GM23338 (cell line): Measurements from ENCODE around the gene CACNB1. TPM values are rescaled to one million over a fixed set of nuclear protein-coding genes. Genes with fewer than 3 reads are reported as not detected.

Experiments used
- ATAC-seq: fragments of 200-7000 bp; cut with Tn5 transposase; 3 replicates; pipeline ENCODE4 v1.9.1; 2020
- DNase-seq: peaks from one replicate; pipeline ENCODE4 v3.0.0-alpha.2; 2015; ENCODE audit warnings: low spot score
- H2AFZ ChIP-seq: fragments of 200-600 bp; sonication (generic); 2 replicates; pipeline ENCODE4 v1.8.0; 2016; ENCODE audit warnings: antibody characterized with exemption, mild to moderate bottlenecking, moderate library complexity
- H3F3A ChIP-seq: fragments of 200-600 bp; sonication (generic); replicated peaks from 2 replicates; pipeline ENCODE4 v1.8.0; 2017; ENCODE audit warnings: antibody characterized with exemption, mixed run types, low read depth
- H3K27ac ChIP-seq: fragments of 200-600 bp; sonication (generic); 2 replicates; pipeline ENCODE4 v1.6.1; 2016; ENCODE audit warnings: low read depth
- H3K27me3 ChIP-seq: fragments of 200-600 bp; sonication (generic); 2 replicates; pipeline ENCODE4 v1.8.0; 2016; ENCODE audit warnings: mild to moderate bottlenecking, mixed run types, moderate library complexity; ENCODE audit not compliant: insufficient read depth
- H3K36me3 ChIP-seq: fragments of 200-600 bp; sonication (generic); 2 replicates; pipeline ENCODE4 v1.8.0; 2016; ENCODE audit warnings: mild to moderate bottlenecking; ENCODE audit not compliant: insufficient read depth
- H3K4me1 ChIP-seq: fragments of 200-600 bp; sonication (generic); 2 replicates; pipeline ENCODE4 v1.8.0; 2016; ENCODE audit warnings: mild to moderate bottlenecking, moderate library complexity; ENCODE audit not compliant: insufficient read depth
- H3K4me2 ChIP-seq: fragments of 200-600 bp; sonication (generic); 2 replicates; pipeline ENCODE4 v1.7.1; 2017; ENCODE audit warnings: mixed run types
- H3K4me3 ChIP-seq: fragments of 200-600 bp; sonication (generic); 2 replicates; pipeline ENCODE4 v1.6.1; 2016; ENCODE audit warnings: mixed run types
- H3K79me2 ChIP-seq: fragments of 200-600 bp; sonication (generic); replicated peaks from 2 replicates; pipeline ENCODE4 v1.8.0; 2017; ENCODE audit warnings: mild to moderate bottlenecking; ENCODE audit not compliant: insufficient read depth
- H3K9me2 ChIP-seq: fragments of 200-600 bp; sonication (generic); 2 replicates; pipeline ENCODE4 v1.8.0; 2017; ENCODE audit not compliant: insufficient read depth
- H4K20me1 ChIP-seq: fragments of 200-600 bp; sonication (generic); replicated peaks from 2 replicates; pipeline ENCODE4 v1.8.0; 2017; ENCODE audit warnings: mild to moderate bottlenecking; ENCODE audit not compliant: insufficient read depth
- H3K27ac Mint-ChIP-seq: 2 replicates; pipeline ENCODE4 v1.8.0; 2020; ENCODE audit warnings: inconsistent platforms, mild to moderate bottlenecking, moderate library complexity, mixed read lengths
- H3K27me3 Mint-ChIP-seq: 3 replicates; pipeline ENCODE4 v1.8.0; 2022; ENCODE audit warnings: low read depth, mild to moderate bottlenecking, moderate library complexity, mixed read lengths, inconsistent platforms; ENCODE audit not compliant: insufficient read depth, poor library complexity
- H3K36me3 Mint-ChIP-seq: 3 replicates; pipeline ENCODE4 v1.8.0; 2021; ENCODE audit warnings: low read depth, mild to moderate bottlenecking, inconsistent platforms, moderate library complexity, mixed read lengths
- H3K4me1 Mint-ChIP-seq: 3 replicates; pipeline ENCODE4 v1.8.0; 2020; ENCODE audit warnings: mild to moderate bottlenecking, inconsistent platforms, mixed read lengths
- H3K4me3 Mint-ChIP-seq: 3 replicates; pipeline ENCODE4 v1.8.0; 2021; ENCODE audit warnings: moderate library complexity, mild to moderate bottlenecking, inconsistent platforms, mixed read lengths
- H3K9me3 Mint-ChIP-seq: 3 replicates; pipeline ENCODE4 v1.8.0; 2020; ENCODE audit warnings: moderate library complexity, mild to moderate bottlenecking, inconsistent platforms, mixed read lengths
- CREB1 ChIP-seq: fragments of 250-450 bp; sonication (Bioruptor Pico); IDR thresholded peaks from 2 replicates; pipeline ENCODE4 v1.5.0; 2020; ENCODE audit warnings: low read depth, mild to moderate bottlenecking, moderate library complexity
- ETS1 ChIP-seq: IDR thresholded peaks from 2 replicates; pipeline ENCODE4 v1.6.1; 2016; ENCODE audit warnings: antibody characterized with exemption
- EZH2 ChIP-seq: fragments of 200-600 bp; sonication (generic); IDR thresholded peaks from one replicate; pipeline ENCODE4 v1.8.0; 2017; ENCODE audit warnings: antibody characterized with exemption, mild to moderate bottlenecking, low read depth; ENCODE audit not compliant: unreplicated experiment
- EZH2phosphoT487 ChIP-seq: fragments of 200-600 bp; sonication (generic); IDR thresholded peaks from one replicate; pipeline ENCODE4 v1.8.1; 2018; ENCODE audit warnings: antibody characterized with exemption; ENCODE audit not compliant: unreplicated experiment
- JUNB ChIP-seq: IDR thresholded peaks from one replicate; pipeline ENCODE4 v1.6.1; 2016; ENCODE audit warnings: antibody characterized with exemption; ENCODE audit not compliant: unreplicated experiment
- NANOG ChIP-seq: IDR thresholded peaks from 2 replicates; pipeline ENCODE4 v1.6.1; 2016; ENCODE audit warnings: antibody characterized with exemption, borderline replicate concordance
- POLR2AphosphoS5 ChIP-seq: IDR thresholded peaks from 2 replicates; pipeline ENCODE4 v1.6.1; 2016; ENCODE audit warnings: antibody characterized with exemption, low read depth
- STAT1 ChIP-seq: IDR thresholded peaks from one replicate; pipeline ENCODE4 v1.6.1; 2016; ENCODE audit warnings: antibody characterized with exemption; ENCODE audit not compliant: unreplicated experiment
- ZNF114 ChIP-seq: fragments of 250-450 bp; sonication (Bioruptor Pico); IDR thresholded peaks from 2 replicates; pipeline ENCODE4 v1.5.0; 2020; ENCODE audit warnings: mild to moderate bottlenecking, moderate library complexity
- ZNF331 ChIP-seq: fragments of 250-450 bp; sonication (Bioruptor Pico); IDR thresholded peaks from 2 replicates; pipeline ENCODE4 v1.5.0; 2020; ENCODE audit warnings: low read depth, mild to moderate bottlenecking, moderate library complexity
- polyA plus RNA-seq: library from polyadenylated mRNA; unstranded; fragments of >200 nt; fragmentation: Nextera tagmentation; extraction: Ambion mirVana; gene quantifications from 2 replicates; pipeline ENCODE4 v1.2.1, GENCODE V29; 2016
- total RNA-seq: library from RNA; depleted of rRNA; stranded (reverse); fragments of >200 nt; shearing (Covaris generic); gene quantifications from 2 replicates; pipeline ENCODE4 v1.2.3, GENCODE V29; 2014
- TF ChIP-seq, protein P1 (sequence below), 2 experiments: fragments of 200-600 bp in 1 of 2; sonication (generic) in 1 of 2; conservative IDR thresholded peaks; 2 replicates each; pipeline versions ENCODE4 v1.5.1 to v1.6.1; 2016 to 2017; ENCODE audit warnings: antibody characterized with exemption in 2 of 2, low read depth in 2 of 2, mild to moderate bottlenecking in 2 of 2, moderate library complexity in 1 of 2
- TF ChIP-seq, protein P2 (sequence below): fragments of 250-450 bp; sonication (Bioruptor Pico); IDR thresholded peaks from 2 replicates; pipeline ENCODE4 v1.5.0; 2020; ENCODE audit warnings: mild to moderate bottlenecking, moderate library complexity
- TF ChIP-seq, protein P3 (sequence below): IDR thresholded peaks from one replicate; pipeline ENCODE4 v1.6.1; 2018; ENCODE audit warnings: antibody characterized with exemption; ENCODE audit not compliant: unreplicated experiment

Gene CACNB1
- total and polyA plus RNA-seq, 2 experiments from 2014 or later: 8.4 to 13.1 TPM

DNA sequence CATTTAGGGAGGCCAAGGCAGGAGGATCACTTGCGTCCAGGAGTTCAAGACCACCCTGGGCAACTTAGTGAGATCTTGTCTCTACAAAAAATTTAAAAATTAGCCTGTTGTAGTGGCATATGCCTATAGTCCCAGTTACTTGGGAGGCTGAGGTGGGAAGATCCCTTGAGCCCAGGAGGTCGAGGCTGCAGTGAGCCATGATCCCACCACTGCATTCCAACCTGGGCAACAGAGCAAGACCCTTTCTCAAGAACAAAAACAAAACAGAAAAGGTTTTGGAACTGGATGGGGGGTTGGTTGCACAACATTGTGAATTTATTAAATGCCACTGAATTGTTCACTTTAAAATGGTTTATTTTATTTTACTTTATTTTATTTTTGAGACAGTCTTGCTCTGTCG is 67.3 kb downstream of the CACNB1 start:
- no peak overlapping the region for H3K27ac Mint-ChIP-seq
- H3K9me3 Mint-ChIP-seq: peaks cover 3% of the 10 kb centered on the region; the same call in 1 of the 3 replicates

More for the DNA sequence above, 67.3 kb downstream of the CACNB1 start:
- DNase-seq (no peak), ATAC-seq (no peak)
- Histone ChIP-seq H3F3A (no peaks in the 10 kb centered on the region), H3K4me2 (no peak overlapping the region), H3K36me3 (no peaks in the 10 kb centered on the region), H4K20me1 (no peaks in the 10 kb centered on the region), H3K4me1 (no peaks in the 10 kb centered on the region), H3K4me3 (no peak overlapping the region), H2AFZ (no peak overlapping the region), H3K9me2 (no peaks in the 10 kb centered on the region), H3K79me2 (no peaks in the 10 kb centered on the region), H3K27me3 (no peaks in the 10 kb centered on the region), H3K27ac (no peak overlapping the region)
- TF ChIP-seq NANOG (no peak), CREB1 (CRISPR knock-in tag) (no peak), ETS1 (no peak), ZNF114 (CRISPR knock-in tag) (no peak), EZH2phosphoT487 (no peak), STAT1 (no peak), ZNF331 (no peak), POLR2AphosphoS5 (no peak), JUNB (no peak), EZH2 (no peak)
- TF ChIP-seq, protein P1, sequence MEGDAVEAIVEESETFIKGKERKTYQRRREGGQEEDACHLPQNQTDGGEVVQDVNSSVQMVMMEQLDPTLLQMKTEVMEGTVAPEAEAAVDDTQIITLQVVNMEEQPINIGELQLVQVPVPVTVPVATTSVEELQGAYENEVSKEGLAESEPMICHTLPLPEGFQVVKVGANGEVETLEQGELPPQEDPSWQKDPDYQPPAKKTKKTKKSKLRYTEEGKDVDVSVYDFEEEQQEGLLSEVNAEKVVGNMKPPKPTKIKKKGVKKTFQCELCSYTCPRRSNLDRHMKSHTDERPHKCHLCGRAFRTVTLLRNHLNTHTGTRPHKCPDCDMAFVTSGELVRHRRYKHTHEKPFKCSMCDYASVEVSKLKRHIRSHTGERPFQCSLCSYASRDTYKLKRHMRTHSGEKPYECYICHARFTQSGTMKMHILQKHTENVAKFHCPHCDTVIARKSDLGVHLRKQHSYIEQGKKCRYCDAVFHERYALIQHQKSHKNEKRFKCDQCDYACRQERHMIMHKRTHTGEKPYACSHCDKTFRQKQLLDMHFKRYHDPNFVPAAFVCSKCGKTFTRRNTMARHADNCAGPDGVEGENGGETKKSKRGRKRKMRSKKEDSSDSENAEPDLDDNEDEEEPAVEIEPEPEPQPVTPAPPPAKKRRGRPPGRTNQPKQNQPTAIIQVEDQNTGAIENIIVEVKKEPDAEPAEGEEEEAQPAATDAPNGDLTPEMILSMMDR (conservative IDR thresholded peaks at IDR 0.05; ENCODE audit: low read depth in 2 of 2): no peak
- TF ChIP-seq, protein P2, sequence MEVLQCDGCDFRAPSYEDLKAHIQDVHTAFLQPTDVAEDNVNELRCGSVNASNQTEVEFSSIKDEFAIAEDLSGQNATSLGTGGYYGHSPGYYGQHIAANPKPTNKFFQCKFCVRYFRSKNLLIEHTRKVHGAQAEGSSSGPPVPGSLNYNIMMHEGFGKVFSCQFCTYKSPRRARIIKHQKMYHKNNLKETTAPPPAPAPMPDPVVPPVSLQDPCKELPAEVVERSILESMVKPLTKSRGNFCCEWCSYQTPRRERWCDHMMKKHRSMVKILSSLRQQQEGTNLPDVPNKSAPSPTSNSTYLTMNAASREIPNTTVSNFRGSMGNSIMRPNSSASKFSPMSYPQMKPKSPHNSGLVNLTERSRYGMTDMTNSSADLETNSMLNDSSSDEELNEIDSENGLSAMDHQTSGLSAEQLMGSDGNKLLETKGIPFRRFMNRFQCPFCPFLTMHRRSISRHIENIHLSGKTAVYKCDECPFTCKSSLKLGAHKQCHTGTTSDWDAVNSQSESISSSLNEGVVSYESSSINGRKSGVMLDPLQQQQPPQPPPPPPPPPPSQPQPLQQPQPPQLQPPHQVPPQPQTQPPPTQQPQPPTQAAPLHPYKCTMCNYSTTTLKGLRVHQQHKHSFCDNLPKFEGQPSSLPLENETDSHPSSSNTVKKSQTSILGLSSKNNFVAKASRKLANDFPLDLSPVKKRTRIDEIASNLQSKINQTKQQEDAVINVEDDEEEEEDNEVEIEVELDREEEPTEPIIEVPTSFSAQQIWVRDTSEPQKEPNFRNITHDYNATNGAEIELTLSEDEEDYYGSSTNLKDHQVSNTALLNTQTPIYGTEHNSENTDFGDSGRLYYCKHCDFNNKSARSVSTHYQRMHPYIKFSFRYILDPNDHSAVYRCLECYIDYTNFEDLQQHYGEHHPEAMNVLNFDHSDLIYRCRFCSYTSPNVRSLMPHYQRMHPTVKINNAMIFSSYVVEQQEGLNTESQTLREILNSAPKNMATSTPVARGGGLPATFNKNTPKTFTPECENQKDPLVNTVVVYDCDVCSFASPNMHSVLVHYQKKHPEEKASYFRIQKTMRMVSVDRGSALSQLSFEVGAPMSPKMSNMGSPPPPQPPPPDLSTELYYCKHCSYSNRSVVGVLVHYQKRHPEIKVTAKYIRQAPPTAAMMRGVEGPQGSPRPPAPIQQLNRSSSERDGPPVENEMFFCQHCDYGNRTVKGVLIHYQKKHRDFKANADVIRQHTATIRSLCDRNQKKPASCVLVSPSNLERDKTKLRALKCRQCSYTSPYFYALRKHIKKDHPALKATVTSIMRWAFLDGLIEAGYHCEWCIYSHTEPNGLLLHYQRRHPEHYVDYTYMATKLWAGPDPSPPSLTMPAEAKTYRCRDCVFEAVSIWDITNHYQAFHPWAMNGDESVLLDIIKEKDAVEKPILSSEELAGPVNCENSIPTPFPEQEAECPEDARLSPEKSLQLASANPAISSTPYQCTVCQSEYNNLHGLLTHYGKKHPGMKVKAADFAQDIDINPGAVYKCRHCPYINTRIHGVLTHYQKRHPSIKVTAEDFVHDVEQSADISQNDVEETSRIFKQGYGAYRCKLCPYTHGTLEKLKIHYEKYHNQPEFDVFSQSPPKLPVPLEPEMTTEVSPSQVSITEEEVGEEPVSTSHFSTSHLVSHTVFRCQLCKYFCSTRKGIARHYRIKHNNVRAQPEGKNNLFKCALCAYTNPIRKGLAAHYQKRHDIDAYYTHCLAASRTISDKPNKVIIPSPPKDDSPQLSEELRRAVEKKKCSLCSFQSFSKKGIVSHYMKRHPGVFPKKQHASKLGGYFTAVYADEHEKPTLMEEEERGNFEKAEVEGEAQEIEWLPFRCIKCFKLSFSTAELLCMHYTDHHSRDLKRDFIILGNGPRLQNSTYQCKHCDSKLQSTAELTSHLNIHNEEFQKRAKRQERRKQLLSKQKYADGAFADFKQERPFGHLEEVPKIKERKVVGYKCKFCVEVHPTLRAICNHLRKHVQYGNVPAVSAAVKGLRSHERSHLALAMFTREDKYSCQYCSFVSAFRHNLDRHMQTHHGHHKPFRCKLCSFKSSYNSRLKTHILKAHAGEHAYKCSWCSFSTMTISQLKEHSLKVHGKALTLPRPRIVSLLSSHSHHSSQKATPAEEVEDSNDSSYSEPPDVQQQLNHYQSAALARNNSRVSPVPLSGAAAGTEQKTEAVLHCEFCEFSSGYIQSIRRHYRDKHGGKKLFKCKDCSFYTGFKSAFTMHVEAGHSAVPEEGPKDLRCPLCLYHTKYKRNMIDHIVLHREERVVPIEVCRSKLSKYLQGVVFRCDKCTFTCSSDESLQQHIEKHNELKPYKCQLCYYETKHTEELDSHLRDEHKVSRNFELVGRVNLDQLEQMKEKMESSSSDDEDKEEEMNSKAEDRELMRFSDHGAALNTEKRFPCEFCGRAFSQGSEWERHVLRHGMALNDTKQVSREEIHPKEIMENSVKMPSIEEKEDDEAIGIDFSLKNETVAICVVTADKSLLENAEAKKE: no peak
- TF ChIP-seq, protein P3, sequence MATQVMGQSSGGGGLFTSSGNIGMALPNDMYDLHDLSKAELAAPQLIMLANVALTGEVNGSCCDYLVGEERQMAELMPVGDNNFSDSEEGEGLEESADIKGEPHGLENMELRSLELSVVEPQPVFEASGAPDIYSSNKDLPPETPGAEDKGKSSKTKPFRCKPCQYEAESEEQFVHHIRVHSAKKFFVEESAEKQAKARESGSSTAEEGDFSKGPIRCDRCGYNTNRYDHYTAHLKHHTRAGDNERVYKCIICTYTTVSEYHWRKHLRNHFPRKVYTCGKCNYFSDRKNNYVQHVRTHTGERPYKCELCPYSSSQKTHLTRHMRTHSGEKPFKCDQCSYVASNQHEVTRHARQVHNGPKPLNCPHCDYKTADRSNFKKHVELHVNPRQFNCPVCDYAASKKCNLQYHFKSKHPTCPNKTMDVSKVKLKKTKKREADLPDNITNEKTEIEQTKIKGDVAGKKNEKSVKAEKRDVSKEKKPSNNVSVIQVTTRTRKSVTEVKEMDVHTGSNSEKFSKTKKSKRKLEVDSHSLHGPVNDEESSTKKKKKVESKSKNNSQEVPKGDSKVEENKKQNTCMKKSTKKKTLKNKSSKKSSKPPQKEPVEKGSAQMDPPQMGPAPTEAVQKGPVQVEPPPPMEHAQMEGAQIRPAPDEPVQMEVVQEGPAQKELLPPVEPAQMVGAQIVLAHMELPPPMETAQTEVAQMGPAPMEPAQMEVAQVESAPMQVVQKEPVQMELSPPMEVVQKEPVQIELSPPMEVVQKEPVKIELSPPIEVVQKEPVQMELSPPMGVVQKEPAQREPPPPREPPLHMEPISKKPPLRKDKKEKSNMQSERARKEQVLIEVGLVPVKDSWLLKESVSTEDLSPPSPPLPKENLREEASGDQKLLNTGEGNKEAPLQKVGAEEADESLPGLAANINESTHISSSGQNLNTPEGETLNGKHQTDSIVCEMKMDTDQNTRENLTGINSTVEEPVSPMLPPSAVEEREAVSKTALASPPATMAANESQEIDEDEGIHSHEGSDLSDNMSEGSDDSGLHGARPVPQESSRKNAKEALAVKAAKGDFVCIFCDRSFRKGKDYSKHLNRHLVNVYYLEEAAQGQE: no peak
- peaks cover 16% of the 10 kb centered on the region for H3K27me3 Mint-ChIP-seq
- H3K36me3 Mint-ChIP-seq: no peaks in the 10 kb centered on the region
- H3K4me1 Mint-ChIP-seq: peaks cover 8% of the 10 kb centered on the region; the same call in 1 of the 3 replicates
- no peak overlapping the region for H3K4me3 Mint-ChIP-seq
